HG03108 (cell line): Measurements from ENCODE around the gene KRTAP12-2.
"Not testable (repeated sequence)": the region's sequence is repeated elsewhere in the genome, so short reads cannot be mapped to it uniquely, and the experiment has no call there.

Experiments used
- ATAC-seq: cut with Tn5 transposase; IDR thresholded peaks from one replicate; pipeline ENCODE4 v1.9.1; 2021; ENCODE audit warnings: moderate library complexity; ENCODE audit not compliant: unreplicated experiment

KRTAP12-2 gene

DNA sequence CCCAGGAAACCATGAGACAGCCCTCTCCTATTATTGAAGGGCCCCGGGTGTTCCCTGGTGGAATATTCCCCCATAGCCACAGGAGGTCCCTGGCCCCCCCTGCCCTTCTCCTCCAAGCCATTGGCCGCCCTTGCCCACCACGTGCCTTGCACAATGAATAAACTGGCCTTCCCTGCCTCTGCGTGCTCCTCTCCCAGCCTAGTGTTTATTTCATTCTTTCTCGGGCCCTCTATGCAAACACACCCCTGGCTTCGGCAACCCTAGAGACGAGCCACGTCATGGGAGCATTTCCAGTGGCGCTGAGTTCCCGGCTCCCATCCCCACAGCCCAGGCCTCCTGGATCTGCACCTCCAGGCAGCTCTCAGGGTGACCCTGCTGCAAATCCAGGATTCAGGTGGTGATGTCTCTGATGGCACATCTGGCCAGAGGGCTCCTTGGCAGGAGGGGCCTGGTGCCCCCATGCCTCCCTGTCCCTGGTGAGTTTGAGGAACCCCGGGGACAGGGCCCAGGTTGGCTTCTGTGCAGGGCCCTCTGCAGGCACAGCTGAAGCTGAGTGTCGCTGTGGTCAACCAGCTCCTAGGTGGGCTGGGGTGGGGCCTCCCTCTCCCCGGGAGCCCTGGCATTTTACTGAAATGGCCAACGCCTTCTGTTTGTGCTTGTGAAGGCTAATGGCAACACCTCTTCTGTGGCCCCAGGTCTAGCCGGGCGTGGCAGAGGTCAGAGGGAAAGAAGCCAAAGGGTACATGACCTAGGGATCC, 36.4 kb upstream of the KRTAP12-2 start:
- ATAC-seq, result no peak

DNA sequence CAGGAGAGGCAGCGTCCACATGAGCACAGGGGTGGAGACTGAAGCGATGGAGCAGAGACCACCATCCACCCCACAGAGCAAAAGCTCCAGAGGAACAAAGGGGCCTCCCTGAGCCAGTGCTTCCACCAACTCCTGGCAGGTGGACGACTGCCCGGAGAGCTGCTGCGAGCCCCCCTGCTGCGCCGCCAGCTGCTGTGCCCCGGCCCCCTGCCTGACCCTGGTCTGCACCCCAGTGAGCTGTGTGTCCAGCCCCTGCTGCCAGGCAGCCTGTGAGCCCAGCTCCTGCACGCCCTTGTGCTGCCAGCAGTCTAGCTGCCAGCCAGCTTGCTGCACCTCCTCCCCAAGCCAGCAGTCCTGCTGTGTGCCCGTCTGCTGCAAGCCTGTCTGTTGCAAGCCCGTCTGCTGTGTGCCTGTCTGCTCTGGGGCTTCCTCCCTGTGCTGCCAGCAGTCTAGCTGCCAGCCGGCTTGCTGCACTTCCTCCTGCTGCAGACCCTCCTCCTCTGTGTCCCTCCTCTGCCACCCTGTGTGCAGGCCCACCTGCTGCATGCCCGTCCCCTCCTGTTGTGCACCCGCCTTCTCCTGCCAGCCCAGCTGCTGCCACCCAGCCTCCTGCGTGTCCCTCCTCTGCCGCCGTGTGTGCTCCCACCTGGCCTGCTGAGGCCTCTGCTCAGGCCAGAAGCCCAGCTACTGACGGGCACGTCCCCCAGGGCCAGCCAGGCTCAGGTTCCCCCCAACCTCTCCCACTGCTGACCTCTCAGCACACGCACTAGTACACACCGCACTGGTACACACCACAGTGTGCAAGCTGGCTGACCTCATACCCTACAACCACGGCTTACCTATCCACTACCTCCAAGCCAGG, 35.6 kb upstream of the KRTAP12-2 start:
- ATAC-seq, result no peak

DNA sequence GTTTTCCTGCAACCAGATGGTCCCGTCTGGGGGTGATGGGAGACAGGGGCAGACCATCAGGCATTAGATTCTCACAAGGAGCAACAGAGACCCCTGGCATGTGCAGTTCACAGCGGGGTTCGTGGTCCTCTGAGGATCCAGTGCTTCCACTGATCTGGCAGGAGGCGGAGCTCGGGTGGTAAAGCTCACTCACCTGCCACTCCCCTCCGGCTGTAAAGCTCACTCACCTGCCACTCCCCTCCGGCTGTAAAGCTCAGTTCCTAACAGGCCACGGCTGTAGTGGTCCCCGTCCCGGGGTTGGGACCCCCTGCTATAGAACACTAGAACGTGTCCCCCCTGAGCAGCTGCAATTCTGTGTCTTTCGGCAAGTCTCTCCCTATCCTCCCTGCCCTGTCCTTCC, 34.8 kb upstream of the KRTAP12-2 start:
- ATAC-seq, result no peak

- no peak for ATAC-seq
Observed at GRCh38 chr21:44701023-44701400, 34.3 kb upstream of the KRTAP12-2 start.

- ATAC-seq, result no peak
Observed at GRCh38 chr21:44700101-44701022, 33.6 kb upstream of the KRTAP12-2 start.

- ATAC-seq, result no peak
Observed at GRCh38 chr21:44699502-44700001, 32.8 kb upstream of the KRTAP12-2 start.

GRCh38 chr21:44697811-44698734, 31.3 kb upstream of the KRTAP12-2 start:
- ATAC-seq, result no peak

DNA sequence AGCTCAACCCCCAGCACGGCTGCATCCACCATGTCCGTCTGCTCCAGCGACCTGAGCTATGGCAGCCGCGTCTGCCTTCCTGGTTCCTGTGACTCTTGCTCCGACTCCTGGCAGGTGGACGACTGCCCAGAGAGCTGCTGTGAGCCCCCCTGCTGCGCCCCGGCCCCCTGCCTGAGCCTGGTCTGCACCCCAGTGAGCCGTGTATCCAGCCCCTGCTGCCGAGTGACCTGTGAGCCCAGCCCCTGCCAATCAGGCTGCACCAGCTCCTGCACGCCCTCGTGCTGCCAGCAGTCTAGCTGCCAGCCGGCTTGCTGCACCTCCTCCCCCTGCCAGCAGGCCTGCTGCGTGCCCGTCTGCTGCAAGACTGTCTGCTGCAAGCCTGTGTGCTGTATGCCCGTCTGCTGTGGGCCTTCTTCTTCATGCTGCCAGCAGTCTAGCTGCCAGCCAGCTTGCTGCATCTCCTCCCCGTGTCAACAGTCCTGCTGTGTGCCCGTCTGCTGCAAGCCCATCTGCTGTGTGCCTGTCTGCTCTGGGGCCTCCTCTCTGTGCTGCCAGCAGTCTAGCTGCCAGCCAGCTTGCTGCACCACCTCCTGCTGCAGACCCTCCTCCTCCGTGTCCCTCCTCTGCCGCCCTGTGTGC, 30.6 kb upstream of the KRTAP12-2 start, which contains the start of gene KRTAP10-12:
TSS of gene KRTAP10-12 (plus strand) at position 1 of the 639 bp plus-strand sequence. CDS start at position 31, 30 bp downstream.
- ATAC-seq, result not testable (repeated sequence)

GRCh38 chr21:44696572-44696971, 29.8 kb upstream of the KRTAP12-2 start:
- no peak for ATAC-seq

DNA sequence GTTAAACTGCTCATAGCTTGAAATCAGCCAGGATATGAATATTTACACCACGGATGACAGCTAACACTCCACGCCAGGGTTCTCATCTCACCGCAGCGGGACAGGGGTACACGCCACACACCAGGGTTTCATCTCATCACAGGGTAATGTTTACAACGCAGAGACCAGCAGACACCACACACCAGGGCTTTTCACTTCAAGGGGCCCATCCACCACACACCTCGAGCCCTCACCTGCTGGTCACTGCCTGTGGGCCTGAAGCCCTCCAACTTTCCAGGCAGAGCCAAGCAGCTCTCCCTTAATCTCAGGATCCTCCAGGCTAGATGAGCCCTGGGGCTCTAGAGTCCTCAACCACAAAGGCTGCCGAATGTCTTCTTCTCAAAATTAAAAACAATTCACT, 28.9 kb upstream of the KRTAP12-2 start:
- no peak for ATAC-seq

- no peak for ATAC-seq
Observed at GRCh38 chr21:44695184-44695583, 28.5 kb upstream of the KRTAP12-2 start.

GRCh38 chr21:44694776-44695175, 28.0 kb upstream of the KRTAP12-2 start:
- no peak for ATAC-seq

GRCh38 chr21:44692798-44693512, 26.2 kb upstream of the KRTAP12-2 start:
- ATAC-seq, result no peak

GRCh38 chr21:44691686-44692085, 25.0 kb upstream of the KRTAP12-2 start:
- ATAC-seq, result no peak

DNA sequence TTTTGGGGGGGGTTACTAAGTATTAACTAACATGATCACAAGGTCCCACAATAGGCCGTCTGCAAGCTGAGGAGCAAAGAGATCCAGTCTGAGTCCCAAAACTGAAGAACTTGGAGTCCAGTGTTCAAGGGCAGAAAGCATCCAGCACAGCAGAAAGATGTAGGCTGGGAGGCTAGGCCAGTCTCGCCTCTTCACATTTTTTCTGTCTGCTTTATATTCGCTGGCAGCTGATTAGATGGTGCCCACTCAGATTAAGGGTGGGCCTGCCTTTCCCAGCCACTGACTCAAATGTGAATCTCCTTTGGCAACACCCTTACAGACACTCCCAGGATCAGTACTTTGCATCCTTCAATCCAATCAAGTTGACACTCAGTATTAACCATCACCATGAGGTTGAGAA, 23.0 kb upstream of the KRTAP12-2 start:
- not testable (repeated sequence) for ATAC-seq

DNA sequence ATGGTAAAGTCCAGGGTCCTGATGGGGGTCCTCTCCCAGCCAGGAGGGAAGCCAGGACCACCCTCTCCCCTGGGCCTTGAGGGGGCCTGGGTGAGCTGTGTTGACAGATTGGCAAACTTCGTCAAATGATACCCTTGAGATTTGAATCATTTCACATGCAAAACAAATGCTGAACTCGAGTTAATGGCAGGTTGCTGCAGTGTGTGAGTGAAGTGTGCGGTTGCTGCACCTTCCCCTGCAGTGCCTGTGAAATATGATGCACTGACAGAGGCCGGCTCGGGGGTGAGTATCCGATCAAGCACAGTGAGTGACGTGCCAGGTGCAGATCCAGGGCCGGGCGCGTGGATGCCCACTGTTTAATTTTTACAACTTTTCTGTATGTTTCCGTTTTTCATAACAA, 20.9 kb upstream of the KRTAP12-2 start:
- no peak for ATAC-seq

DNA sequence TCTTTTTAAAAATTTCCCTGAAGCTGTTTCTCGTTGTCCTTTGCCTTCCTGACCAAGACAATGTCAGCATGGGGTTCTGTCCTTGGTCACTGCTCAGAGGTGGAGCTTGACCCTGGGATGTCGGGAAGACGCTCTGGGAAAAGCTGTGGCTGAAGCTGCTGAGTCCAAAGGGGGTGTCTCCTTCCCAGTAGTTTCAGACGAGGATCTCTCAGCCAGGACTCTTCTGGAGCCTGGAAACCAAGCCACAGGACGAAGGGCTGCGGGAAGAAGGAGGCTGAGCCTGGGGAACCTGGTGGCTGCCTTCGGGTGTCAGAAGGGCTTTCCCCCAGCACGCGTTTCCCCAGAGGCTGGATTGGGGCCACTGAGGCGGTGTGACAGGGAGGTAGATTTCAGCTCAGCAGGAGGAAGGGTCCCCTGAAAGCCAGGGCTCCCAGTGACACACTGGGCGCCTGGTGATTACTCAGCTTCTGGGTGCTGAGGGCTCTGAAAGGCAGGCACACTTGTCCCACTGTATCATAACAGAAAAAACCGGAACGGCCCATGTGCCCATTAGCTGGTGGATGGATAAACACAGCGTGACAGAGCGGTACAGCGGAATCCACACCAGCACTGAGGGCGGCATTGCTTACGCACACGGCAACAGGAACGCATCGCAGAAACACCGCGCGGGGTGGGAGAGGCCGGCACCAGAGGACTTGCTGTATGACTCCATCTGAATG, 20.3 kb upstream of the KRTAP12-2 start:
- ATAC-seq, result no peak
